ENCODE data around the gene ARHGEF1. TPM values are rescaled to one million over a fixed set of nuclear protein-coding genes. Genes with fewer than 3 reads are reported as not detected.

ARHGEF1 gene
- total RNA-seq, 2 donors from 2014 or later, result 89.9 to 116 TPM

- Histone ChIP-seq H3K9ac (ENCODE audit: extremely low read depth, low read length, poor library complexity, severe bottlenecking) (no peak overlapping the region), H3K27ac (ENCODE audit: low read depth, low read length) (no peak overlapping the region), H3K4me3 (ENCODE audit: low read length) (peak overlapping the region; percentile 98), H3K9me3 (ENCODE audit: control insufficient read depth, low read length) (no peaks in the 10 kb centered on the region), H3K27me3 (ENCODE audit: control insufficient read depth, insufficient read depth, low read length, poor library complexity, severe bottlenecking) (no peaks in the 10 kb centered on the region), H3K36me3 (ENCODE audit: control insufficient read depth, insufficient read depth, low read length) (peaks cover 72% of the 10 kb centered on the region), H3K4me1 (ENCODE audit: control insufficient read depth, insufficient read depth, low read length) (peaks cover 28% of the 10 kb centered on the region)
- no peak for DNase-seq
- no peaks in the 10 kb centered on the region for H3K9me3 Mint-ChIP-seq
- WGBS, 2 experiments (ENCODE audit: insufficient coverage in 1 of 2, insufficient read length in 1 of 2), result 93 to 94% methylated on average over 10 to 11 of the region's 11 CpGs
- peak overlapping the region; percentile 81 for H3K4me3 Mint-ChIP-seq
- TF ChIP-seq CTCF (conservative IDR thresholded peaks at IDR 0.05), result no peak
- H3K4me1 Mint-ChIP-seq, result peaks cover 37% of the 10 kb centered on the region
- peaks cover 67% of the 10 kb centered on the region for H3K36me3 Mint-ChIP-seq (ENCODE audit: low read depth)
- H3K27ac Mint-ChIP-seq, result peak overlapping the region; percentile 92
- H3K27me3 Mint-ChIP-seq (ENCODE audit: insufficient read depth), result no peaks in the 10 kb centered on the region
These were observed 19.6 kb upstream of the ARHGEF1 start for GRCh38 chr19:41863209-41863931.

- peaks cover 82% of the 10 kb centered on the region for H3K36me3 ChIP-seq (ENCODE audit: control insufficient read depth, insufficient read depth, low read length)
- H3K4me3 Mint-ChIP-seq, result no peak overlapping the region
- H3K27ac ChIP-seq (ENCODE audit: low read depth, low read length), result no peak overlapping the region
These were observed 18.6 kb upstream of the ARHGEF1 start for GRCh38 chr19:41864374-41864773.

GRCh38 chr19:41866284-41866683 is 16.7 kb upstream of the ARHGEF1 start:
- DNase-seq, result no peak
- Histone ChIP-seq H3K4me1 (ENCODE audit: control insufficient read depth, insufficient read depth, low read length) (peaks cover 29% of the 10 kb centered on the region), H3K27ac (ENCODE audit: low read depth, low read length) (no peak overlapping the region), H3K4me3 (ENCODE audit: low read length) (no peak overlapping the region), H3K9ac (ENCODE audit: extremely low read depth, low read length, poor library complexity, severe bottlenecking) (peak overlapping the region; percentile 11), H3K27me3 (ENCODE audit: control insufficient read depth, insufficient read depth, low read length, poor library complexity, severe bottlenecking) (no peaks in the 10 kb centered on the region), H3K36me3 (ENCODE audit: control insufficient read depth, insufficient read depth, low read length) (peaks cover 92% of the 10 kb centered on the region), H3K9me3 (ENCODE audit: control insufficient read depth, low read length) (no peaks in the 10 kb centered on the region)
- Mint-ChIP-seq H3K4me3 (no peak overlapping the region), H3K36me3 (ENCODE audit: low read depth) (peaks cover 86% of the 10 kb centered on the region), H3K27me3 (ENCODE audit: insufficient read depth) (no peaks in the 10 kb centered on the region), H3K27ac (peak overlapping the region; percentile 25), H3K9me3 (no peaks in the 10 kb centered on the region), H3K4me1 (peaks cover 37% of the 10 kb centered on the region)
- no peak for TF ChIP-seq CTCF (conservative IDR thresholded peaks at IDR 0.05)
- 96 to 98% methylated on average over 2 to 3 of the region's 3 CpGs for WGBS, 2 experiments (ENCODE audit: insufficient coverage in 1 of 2, insufficient read length in 1 of 2)

More at GRCh38 chr19:41864374-41864773, 18.6 kb upstream of the ARHGEF1 start:
- Mint-ChIP-seq H3K36me3 (ENCODE audit: low read depth) (peaks cover 77% of the 10 kb centered on the region), H3K4me1 (peaks cover 42% of the 10 kb centered on the region), H3K27ac (peak overlapping the region; percentile 74), H3K27me3 (ENCODE audit: insufficient read depth) (no peaks in the 10 kb centered on the region), H3K9me3 (no peaks in the 10 kb centered on the region)
- Histone ChIP-seq H3K27me3 (ENCODE audit: control insufficient read depth, insufficient read depth, low read length, poor library complexity, severe bottlenecking) (no peaks in the 10 kb centered on the region), H3K9me3 (ENCODE audit: control insufficient read depth, low read length) (no peaks in the 10 kb centered on the region), H3K4me3 (ENCODE audit: low read length) (peak overlapping the region; percentile 57), H3K9ac (ENCODE audit: extremely low read depth, low read length, poor library complexity, severe bottlenecking) (peak overlapping the region; percentile 5), H3K4me1 (ENCODE audit: control insufficient read depth, insufficient read depth, low read length) (peaks cover 31% of the 10 kb centered on the region)
- no peak for DNase-seq
- 92 to 98% methylated on average over 2 to 5 of the region's 5 CpGs for WGBS, 2 experiments (ENCODE audit: insufficient coverage in 1 of 2, insufficient read length in 1 of 2)
- no peak for TF ChIP-seq CTCF (conservative IDR thresholded peaks at IDR 0.05)
